ENCODE results near the gene UIMC1. TPM values are rescaled to one million over a fixed set of nuclear protein-coding genes. Genes with fewer than 3 reads are reported as not detected.

Gene UIMC1
- total RNA-seq, 4 donors from 2014 or later = 18.2 to 31.0 (median 29.2) TPM

DNA sequence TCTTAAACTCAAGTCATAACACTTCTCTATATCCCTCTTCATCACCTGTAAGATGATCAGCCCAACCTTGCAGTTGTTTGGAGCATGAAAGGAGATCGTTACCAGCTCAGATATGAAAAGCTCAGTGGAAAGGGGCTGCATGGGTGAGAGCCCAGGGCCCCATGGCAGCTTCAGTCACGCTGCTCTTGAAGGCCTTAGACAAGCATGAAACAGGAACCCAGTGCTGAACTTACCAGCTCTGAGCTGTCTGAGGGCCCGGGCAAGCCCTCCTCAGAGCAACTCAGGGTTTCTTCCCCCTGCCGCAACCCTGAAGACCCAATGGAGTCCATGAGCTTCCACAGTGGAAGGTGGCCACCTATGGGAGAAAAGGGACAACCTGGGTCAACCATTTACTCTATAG, 110.7 kb downstream of the UIMC1 start:
- intact Hi-C loops (cut with DNase I; ENCODE audit: low total_unique reads) = no loop called here
- peak in 1 of 2 donors; percentile 18 for DNase-seq (ENCODE audit: low spot score in 2 of 2)
- no peak overlapping the region for H3K4me3 ChIP-seq (ENCODE audit: low read depth, poor library complexity, severe bottlenecking)
- 81% methylated on average over 4 of the region's 4 CpGs for WGBS, 2 donors
- no peak for TF ChIP-seq POLR2A (IDR thresholded peaks at IDR 0.05)
- TF ChIP-seq, protein P1, sequence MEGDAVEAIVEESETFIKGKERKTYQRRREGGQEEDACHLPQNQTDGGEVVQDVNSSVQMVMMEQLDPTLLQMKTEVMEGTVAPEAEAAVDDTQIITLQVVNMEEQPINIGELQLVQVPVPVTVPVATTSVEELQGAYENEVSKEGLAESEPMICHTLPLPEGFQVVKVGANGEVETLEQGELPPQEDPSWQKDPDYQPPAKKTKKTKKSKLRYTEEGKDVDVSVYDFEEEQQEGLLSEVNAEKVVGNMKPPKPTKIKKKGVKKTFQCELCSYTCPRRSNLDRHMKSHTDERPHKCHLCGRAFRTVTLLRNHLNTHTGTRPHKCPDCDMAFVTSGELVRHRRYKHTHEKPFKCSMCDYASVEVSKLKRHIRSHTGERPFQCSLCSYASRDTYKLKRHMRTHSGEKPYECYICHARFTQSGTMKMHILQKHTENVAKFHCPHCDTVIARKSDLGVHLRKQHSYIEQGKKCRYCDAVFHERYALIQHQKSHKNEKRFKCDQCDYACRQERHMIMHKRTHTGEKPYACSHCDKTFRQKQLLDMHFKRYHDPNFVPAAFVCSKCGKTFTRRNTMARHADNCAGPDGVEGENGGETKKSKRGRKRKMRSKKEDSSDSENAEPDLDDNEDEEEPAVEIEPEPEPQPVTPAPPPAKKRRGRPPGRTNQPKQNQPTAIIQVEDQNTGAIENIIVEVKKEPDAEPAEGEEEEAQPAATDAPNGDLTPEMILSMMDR (IDR thresholded peaks at IDR 0.05) = no peak

DNA sequence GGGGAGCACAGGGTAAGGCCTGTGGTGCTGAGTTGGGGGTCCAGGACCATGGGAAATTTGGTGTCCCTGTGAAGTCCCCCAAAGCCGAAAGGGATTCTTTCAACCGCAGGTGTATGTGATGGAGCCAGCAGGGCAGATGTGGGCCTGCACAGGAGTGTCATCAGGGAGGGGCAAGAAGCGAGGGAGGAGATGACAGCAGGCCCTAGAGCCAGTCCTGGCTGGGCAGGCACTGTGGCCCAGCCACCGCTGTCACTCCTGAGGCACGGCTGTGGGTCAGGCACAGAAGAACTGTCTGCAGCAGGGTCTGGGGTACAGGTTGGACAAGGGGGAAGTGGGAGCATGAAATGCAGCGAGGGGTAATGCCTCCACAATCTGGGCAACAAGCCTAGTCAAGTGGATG, 112.3 kb downstream of the UIMC1 start:
- no peak overlapping the region for H3K4me3 ChIP-seq (ENCODE audit: low read depth, poor library complexity, severe bottlenecking)
- 88% methylated on average over 6 of the region's 6 CpGs for WGBS, 2 donors
- intact Hi-C loops (cut with DNase I; ENCODE audit: low total_unique reads) = no loop called here
- TF ChIP-seq POLR2A (IDR thresholded peaks at IDR 0.05) = no peak
- TF ChIP-seq, protein P1 (IDR thresholded peaks at IDR 0.05) = no peak
- DNase-seq (ENCODE audit: low spot score in 2 of 2) = peak in 1 of 2 donors; percentile 67

DNA sequence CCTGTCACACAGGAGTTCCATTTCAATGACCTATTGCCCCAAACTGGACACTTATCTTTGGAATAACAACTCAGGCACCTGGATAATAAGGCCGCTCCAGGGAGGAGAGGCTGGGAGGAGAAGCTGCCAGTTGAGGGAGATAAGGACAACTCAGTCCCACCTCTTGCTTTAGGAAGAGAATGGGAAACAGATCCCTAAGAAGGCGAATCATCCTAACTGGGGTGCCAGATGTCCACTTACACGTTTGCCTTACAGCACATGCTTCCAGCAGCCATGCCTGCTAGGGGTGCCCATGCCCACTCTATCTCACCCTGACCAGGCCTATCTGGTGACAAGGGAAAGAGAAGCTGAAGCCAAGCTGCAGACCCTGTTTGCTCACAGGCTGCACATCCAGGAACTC, 113.9 kb downstream of the UIMC1 start:
- TF ChIP-seq, protein P1 (IDR thresholded peaks at IDR 0.05) = no peak
- TF ChIP-seq POLR2A (IDR thresholded peaks at IDR 0.05) = no peak
- peak in 1 of 2 donors; percentile 58 for DNase-seq (ENCODE audit: low spot score in 2 of 2)
- no peak overlapping the region for H3K4me3 ChIP-seq (ENCODE audit: low read depth, poor library complexity, severe bottlenecking)
- WGBS, 2 donors = 69 to 72% methylated on average over 3 of the region's 3 CpGs
- intact Hi-C loops (cut with DNase I; ENCODE audit: low total_unique reads) = no loop called here

DNA sequence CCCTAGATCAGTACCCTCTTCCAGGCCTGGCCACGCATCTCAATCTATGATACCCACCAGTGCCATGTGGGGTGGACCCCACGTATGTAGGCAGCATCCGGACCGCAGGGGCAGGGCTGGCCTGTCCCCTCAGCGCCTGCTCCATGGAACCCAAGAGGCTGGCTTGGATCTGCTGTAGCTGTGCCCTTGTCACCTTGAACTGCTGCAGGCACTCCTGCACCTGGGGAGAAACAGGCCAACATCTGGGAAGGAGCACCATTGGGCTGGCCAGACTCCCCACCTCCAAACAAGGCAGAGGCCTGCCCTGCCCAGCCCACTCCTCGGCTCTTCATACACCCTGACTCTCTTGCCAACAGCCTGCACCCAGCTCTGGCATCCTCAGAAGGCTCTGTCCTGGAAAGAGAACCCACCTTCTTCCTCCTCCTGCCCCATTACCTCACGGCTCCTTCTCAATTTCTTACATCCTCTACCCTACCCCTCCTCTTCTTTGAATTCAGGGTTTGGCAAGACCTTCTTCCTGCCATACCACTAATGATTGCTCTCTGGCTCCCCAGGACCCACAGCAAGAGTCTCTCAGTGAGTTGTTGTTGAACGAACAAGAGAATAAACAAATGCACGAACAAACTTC, 115.1 kb downstream of the UIMC1 start:
- TF ChIP-seq POLR2A (IDR thresholded peaks at IDR 0.05) = no peak
- TF ChIP-seq, protein P1 (IDR thresholded peaks at IDR 0.05) = no peak
- peak in 1 of 2 donors; percentile 77 for DNase-seq (ENCODE audit: low spot score in 2 of 2)
- intact Hi-C loops (cut with DNase I; ENCODE audit: low total_unique reads) = no loop called here
- WGBS, 2 donors = 78% methylated on average over 8 to 9 of the region's 9 CpGs
- no peak overlapping the region for H3K4me3 ChIP-seq (ENCODE audit: low read depth, poor library complexity, severe bottlenecking)

DNA sequence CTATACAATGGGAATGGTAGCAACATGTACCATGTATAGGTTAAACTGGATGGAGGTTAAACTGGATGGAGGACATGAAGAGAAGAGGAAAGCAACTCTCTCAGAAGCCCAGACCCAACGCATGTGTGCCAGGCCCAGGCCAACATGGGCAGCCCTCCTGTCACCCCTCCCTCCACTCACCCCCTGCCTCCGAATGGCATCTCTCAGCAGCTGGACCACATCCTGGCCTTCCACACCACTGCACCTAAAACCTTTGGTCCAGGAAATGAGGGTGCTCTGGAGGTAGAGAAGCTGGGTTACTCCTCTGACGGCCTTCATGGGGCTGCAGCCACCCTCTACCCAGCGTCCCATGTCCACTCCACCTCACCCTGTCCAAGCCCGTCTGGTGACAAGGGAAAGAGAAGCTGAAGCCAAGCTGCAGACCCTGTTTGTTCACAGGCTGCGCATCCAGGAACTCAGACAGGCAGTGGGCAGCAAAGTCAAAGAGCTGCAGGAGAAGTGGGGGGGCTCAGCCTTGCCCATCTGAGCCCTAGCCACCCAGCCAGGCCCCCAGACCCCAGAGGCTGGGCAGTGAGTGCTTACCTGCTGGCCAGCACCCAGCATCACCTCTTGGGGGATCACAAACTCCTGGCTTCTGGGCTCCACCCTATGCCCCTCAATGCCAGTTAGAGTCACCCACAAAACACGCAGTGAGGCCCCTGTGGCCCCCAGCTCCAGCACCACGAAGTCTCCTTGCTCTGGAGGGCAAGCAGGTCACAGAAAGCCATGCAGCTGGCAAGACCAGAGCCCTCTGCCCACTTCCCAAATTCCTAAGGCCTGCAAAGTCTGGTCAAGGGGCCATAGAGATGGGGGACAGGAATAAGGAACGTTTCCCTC, 115.9 kb downstream of the UIMC1 start:
- no peak overlapping the region for H3K4me3 ChIP-seq (ENCODE audit: low read depth, poor library complexity, severe bottlenecking)
- TF ChIP-seq POLR2A (IDR thresholded peaks at IDR 0.05) = no peak
- TF ChIP-seq, protein P1 (IDR thresholded peaks at IDR 0.05) = no peak
- intact Hi-C loops (cut with DNase I; ENCODE audit: low total_unique reads) = no loop called here
- WGBS, 2 donors = 81 to 85% methylated on average over 9 of the region's 9 CpGs
- peak in 1 of 2 donors; percentile 46 for DNase-seq (ENCODE audit: low spot score in 2 of 2)

Measured in lower leg skin (tissue), 4 donors.